ACHN (cell line): ENCODE data around the gene STOX2.
"Not testable (repeated sequence)": the region's sequence is repeated elsewhere in the genome, so short reads cannot be mapped to it uniquely, and the experiment has no call there.

Experiments
- DNase-seq: peaks from one replicate; pipeline ENCODE4 v3.0.0-alpha.2; 2015
- in situ Hi-C: cut with HindIII; loops from 2 replicates; pipeline ENCODE4 v1.10.0; 2017; ENCODE audit warnings: low sequenced_read_pairs, low pct_ligation_motif_present, low pct_unique_long_range_greater_than_20kb

The STOX2 gene

DNA sequence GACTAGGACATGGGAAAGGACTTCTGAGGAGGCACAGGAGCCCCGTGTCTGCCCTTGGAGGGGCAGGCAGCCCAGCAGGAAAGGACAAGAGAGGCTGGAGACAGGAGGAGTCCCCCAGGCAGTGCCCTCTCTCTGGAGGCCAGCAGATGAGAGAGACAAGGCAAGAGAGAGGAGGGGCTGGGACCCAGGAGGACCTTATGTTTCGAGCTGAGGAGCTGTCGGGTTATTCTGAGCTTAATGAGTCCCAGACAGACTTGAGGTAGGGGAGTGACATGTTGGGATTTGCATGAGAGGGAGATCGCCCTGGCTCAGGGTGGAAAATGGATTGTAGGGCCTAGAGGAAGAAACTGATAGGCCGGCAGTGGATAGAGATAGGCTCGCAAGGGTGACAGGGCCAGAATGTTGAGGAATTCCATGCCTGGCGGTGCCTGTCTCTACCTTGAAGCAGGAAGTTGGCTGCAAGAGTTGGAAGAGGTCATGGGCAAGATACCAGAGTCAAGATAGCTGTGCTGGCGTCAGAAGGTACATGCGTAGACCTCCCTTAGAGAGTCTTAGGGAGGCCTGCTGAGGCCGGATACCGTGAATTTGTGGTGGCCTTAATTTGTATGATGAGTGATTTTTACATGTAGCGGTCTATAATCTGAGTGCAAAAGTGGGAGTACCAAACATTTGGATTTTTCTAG lies 19.4 kb downstream of the STOX2 start:
- in situ Hi-C loops, result no loop called here

DNA sequence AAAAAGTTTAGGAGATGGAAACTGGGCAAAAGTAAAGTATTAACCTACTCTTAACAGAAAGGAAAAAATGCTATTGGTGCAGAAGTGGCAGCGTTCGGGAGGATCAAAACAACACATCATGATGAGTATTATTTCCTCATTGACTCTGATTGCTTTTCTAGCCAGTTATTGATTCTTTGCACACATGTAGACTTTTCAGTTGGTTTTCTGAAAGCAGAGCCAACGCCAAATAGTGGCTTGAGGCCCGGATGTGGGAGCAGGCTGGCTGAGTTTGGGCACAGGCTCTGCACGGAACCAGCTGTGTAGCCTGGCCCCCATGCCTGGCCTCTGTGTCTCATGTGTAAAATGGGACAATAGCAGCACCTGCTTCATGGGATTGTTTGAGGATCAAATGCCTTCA lies 21.8 kb downstream of the STOX2 start:
- in situ Hi-C loops, result no loop called here
- DNase-seq, result no peak

More for the DNA sequence above, 19.4 kb downstream of the STOX2 start:
- no peak for DNase-seq

DNA sequence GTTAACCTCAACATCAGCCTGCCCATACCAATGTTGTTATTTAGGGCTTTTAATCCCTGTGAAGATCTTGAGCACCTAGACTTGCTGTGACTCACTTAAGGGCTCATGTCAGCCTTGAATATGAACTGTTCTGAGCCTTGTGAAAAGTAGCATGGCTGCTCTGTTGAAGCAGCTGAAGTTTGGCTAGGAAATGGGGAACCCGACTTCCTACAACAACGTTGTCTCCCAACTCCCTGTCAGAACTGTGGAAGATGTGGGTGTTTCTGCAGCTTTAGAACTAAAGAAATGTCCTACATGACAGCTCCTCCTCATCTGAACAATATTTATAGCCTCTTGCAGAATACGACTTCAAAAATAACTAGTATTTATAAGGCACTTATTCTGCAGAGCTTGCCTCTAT lies 27.5 kb downstream of the STOX2 start:
- in situ Hi-C loops, result no loop called here
- no peak for DNase-seq

DNA sequence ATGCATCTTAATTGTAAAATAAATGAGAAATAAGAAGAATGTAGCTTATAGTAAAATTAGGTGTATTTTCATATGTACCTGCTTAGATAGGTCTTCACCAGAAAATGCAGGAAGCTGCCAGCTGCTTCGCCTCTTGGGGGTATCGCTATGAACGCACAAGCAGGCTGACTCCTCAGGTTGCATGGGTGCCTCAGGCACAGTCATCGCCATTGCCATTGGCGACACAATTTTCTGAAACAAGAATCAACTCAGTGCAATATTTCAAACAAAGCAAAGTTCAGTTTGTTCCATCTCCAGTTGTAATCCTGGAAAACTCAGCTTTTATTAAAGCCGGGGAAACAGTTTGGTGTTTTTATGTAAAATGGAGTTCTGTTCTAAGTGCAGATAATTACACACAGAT lies 29.7 kb downstream of the STOX2 start:
- no peak for DNase-seq
- in situ Hi-C loops, result no loop called here

DNA sequence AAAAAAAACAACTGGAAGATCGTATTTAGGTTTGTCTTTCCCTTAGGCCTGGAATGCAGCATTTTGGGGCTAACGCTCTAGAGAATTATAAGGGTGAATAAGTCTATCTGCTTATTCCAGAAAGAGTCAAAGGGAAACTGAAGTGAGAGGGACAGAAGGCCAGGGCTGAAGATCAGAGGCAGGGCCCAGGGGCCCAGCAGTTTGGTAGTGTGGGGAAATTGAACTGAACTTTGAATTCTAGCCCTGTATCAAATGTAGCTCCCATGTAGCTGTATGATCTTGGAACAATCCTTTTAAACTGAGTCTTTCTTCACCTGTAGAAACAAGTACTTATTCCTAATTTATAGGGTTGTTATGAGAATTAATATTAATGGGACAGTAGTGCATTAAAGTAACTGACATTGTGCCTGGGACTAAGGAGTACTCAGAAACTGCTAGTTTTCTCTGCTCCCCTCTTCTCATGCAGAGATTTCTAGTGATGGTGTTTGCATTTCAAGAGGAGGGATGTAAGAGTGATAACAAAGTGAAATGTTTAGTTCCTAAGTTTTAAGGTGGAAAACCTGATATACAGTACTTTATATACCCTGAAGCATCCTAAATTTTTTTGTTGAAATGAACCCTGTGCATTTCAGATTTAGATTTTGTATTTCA lies 30.4 kb downstream of the STOX2 start:
- DNase-seq, result no peak
- in situ Hi-C loops, result no loop called here

DNA sequence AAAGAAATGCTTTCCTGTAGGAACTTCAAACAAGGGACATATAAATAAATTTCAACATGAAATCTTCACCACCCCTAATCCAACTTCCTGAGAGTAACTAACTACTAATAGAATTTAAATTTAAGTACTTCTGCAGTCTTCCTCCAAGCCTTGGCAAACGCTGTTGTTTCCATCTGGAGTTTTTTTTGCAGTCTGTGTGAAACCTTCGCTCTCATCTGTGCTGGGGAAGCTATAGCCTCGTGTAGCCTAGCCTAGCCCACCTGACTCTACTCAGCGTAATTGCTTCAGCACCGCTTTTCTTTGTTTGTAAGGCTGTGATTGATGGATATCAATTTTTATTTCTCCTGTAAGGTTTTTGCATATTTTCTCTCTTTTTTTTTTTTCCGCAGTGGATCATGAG lies 30.9 kb downstream of the STOX2 start:
- in situ Hi-C loops, result no loop called here
- DNase-seq, result no peak

DNA sequence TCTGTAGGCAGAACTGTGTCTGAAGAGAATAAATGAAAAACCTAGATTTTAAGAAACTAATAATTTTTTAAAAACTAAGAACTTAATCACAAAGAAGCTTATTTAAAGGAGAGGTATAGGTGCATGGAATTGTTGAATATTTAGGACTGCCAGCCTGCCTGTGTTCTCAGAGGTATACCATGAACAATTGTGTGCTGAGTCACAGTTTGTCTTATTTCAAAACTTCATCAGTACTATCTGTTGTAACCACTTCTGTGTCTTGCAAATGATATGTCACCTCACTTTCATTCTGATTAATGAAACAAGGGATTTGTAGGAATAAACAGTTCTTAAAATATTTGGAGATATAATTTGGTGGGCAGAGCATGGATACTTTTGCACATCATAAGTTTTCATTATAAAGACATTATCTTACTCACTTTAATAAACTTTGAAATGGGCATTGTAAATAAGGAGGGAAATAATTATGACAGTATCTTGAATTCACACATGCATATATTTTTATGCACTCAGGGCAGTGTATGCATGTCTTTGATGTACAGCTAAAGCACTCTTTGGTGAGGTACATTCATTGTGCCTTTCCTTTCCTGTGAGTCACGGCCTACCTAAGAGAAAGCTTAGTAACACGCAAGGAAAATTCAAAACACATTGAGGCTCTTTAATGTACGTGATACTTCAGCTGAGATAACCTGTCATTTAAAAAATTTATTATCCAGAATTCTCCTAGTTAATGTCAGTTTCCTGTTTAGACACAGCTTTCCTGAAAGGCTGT lies 31.7 kb downstream of the STOX2 start:
- in situ Hi-C loops, result no loop called here
- DNase-seq, result no peak

DNA sequence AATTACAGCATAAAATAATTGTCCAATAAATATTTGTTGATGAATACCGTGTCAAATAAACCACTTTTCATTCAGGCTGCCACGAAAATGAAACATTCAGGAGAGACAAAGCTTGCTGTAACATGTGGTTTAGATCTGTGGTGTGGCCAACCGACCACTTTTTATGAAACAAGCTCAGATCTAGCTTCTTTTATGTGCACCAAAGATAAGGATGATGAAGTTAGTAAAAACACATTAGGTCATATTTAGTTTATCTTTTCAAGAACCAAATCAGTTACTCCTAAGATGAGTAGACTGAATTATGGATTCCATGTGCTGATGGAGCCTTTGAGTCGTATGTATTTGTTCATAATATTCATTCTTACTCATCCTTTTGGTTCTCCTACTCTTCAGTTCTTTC lies 35.8 kb downstream of the STOX2 start:
- DNase-seq, result no peak
- in situ Hi-C loops, result no loop called here

DNA sequence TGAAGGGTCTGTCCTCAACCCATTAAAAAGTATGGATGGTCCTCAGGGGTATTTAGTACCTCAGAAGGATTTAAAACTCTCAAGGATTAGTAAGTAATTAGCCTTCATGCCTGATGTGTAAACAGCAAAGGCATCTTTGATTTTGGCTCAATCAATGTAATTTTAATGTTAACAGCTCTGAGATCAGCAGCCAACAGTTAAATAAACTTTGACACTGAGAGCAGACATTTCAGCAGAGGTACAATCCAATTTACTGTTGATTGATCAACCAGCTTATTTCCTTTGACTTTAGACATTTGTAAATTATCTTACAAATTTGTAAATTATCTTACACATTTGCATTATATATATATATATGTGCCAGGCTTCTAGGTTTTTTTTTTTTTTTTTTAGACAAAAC lies 36.9 kb downstream of the STOX2 start:
- DNase-seq, result no peak
- in situ Hi-C loops, result no loop called here

DNA sequence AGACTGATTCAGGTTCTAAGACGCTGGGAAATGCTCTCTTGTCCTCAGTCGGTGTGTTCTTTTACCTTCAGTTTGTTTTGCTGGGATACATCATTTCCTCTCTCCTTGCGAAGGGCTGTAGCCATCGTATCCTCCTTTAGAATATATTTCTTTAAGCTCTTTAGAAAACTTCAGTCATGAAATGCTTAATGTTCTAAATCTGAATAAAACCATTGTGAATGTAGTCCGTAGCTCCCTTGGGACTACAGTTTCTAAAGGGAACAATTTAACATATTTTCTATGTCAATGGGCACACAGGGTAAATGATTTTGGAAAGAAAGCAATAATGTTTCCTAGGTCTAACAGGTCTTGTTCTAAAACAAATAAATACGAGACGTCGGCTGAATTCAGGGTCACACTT lies 40.6 kb downstream of the STOX2 start:
- no peak for DNase-seq
- in situ Hi-C loops, result no loop called here

DNA sequence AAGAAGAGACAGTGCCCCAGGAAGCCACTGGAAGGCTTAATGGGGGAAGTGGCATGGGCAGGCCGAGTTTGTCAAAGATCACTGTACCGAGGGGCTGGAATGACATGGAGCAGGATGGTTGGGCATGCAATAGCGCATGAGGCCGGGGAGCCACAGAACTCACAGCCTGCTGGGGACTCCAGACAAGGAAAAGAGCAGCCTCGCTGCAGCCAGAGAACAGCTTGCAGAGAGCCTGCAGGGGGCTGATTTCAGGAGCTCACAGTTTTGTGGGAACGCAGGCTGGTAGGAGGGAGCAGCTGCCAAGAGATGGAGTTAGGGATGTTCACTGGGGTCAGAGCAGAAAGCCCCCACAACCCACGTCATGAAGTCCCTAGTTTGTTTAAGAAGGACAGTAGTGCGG lies 45.4 kb downstream of the STOX2 start:
- no peak for DNase-seq
- in situ Hi-C loops, result no loop called here

DNA sequence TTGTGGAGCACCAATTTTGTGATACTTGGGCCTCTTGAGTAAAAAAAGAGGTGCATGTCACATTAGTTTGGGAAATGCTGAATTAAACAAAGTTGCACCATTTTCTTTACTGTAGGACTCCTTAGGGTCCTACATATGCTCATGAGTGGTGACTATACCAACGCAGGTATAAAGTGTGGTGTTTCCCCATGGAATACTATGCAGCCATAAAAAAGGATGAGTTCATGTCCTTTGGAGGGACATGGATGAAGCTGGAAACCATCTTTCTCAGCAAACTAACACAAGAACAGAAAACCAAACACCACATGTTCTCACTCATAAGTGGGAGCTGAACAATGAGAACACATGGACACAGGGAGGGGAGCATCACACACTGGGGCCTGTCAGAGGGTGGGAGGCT lies 47.5 kb downstream of the STOX2 start:
- in situ Hi-C loops, DNase-seq: not testable (repeated sequence)

DNA sequence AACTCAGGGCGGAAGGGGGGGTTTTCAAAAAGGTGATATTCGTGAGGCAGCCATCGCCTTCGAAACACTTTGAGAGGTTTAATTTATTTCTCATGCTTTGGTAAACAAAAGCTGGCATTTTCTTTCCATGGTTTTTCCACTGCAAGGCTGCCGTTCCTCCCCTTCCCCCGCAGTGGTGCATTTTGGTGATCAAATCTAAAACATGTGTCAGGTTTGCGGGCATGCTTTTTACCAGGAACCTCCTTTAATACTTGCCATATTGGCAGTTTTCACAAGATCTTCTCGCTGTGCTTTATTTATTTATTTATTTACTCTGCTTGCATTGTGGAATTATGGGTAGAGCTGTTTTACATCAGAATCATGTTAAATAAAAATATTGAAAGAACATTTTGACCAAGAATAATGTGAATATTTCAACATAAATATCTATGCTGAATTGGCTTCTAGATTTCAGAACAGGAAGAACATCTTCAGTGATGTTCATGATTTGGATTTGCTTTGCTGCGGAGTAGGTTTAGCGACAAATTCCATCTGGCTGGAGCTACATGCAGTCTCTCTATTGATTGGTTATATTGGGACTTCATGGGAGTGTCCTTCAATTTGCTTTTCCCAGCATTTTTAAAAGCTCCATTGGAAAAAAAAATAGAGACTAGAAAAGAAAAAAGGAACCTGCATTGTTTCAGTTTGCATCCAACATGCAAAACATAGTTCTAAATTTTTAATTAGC lies 54.4 kb downstream of the STOX2 start:
- in situ Hi-C loops, result no loop called here
- no peak for DNase-seq

DNA sequence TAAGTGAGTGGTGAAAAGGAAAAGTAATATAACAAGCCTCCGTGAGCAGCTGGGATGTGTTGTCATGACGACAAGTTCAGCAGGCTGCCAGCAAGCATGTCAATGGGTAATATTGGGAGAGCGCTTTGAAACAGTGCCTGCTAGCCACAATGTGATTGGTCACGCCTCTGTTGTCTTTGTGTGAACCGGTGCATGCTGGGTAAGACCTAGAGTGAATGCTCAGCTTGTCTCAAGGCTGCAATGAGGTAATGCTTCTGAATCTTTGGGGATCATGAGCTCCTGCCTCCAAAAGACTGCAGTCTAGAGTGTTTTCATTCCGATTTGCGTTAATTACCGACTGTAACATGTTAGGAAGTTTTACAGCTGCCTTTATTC lies 54.9 kb downstream of the STOX2 start:
- in situ Hi-C loops, result no loop called here
- no peak for DNase-seq

DNA sequence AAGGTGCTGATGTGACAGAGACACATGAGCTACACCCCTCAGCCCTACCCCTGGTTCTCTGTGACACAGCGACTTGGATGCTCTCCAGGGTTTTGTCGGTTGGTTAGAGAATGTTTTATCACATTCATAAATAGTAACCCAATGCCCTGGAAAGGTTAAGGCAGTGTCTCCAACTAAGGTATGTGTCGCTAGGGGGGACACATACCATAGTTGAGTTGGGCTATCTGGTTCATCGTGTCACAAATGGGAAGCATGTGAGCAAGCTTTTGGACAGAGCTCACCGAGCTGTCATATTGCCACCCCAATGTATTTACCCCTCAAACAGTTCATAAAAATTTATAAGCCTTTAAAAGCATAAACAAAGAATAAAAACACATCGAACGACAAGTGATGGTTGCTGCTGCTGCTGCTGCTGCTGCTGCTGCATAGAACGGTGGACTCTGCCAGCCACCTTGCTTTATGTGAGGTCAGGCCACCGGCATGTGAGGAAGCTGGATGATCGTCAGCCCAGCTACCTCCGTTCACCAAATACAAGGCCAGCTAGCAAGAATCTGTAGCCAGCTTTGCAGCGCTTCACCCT lies 55.9 kb downstream of the STOX2 start:
- DNase-seq, result no peak
- in situ Hi-C loops, result no loop called here

DNA sequence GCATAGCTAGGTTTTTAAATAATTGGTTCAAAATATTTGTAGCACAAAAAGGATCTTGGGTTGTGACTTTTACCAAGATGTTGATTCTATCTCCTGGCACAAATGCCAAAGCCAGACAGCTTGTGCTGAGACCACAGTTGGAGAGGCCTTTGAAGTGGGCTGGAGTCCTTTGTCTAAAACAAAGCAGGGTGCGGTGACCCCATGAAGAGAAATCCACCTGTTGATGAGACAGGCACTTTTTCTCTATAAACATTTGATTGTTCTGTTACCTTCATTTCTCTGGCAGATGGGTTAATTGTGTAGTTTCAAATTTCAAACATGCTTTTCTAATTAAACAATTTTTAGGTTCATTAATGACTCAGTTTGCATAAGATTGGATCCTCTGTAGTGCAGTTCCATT lies 56.7 kb downstream of the STOX2 start:
- in situ Hi-C loops, result no loop called here
- no peak for DNase-seq

DNA sequence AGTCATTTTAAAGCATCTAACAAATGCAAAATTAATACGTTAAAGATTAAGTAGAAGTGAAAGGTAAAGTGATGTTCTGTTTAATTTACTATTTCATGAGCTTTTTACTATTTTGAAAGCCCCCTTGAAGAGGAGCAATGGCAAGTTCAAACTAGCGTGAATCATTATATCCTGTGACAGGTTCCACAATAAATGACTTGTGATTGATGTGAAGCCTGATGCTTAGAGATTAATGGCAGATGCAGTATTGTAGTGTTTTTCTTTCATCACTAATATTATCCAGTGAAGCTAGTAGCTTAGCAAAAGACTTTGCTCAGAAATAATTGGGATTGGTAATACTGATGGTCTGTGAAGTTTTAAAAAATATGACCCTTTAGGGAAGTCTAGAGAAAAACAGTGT lies 57.3 kb downstream of the STOX2 start:
- in situ Hi-C loops, result no loop called here
- no peak for DNase-seq

DNA sequence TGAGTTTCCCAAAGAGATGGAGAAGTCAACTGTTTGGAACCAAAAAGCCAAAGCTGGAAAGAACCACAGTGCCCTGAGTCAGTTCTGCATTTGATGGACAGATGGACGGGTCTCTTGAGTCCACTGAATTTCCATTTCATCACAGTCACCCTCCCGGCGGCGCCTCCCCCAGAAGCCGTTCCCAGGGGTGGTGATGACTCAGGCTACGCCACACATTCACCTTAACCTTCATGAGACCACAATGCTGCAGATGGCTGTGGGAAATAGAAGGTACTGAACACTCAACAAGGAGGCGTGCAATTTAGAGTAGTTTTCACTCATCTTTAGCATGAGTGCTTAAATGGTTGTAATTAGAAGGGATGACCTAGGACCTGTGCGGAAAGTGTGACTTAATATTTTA lies 61.3 kb downstream of the STOX2 start:
- in situ Hi-C loops, result no loop called here
- DNase-seq, result no peak

DNA sequence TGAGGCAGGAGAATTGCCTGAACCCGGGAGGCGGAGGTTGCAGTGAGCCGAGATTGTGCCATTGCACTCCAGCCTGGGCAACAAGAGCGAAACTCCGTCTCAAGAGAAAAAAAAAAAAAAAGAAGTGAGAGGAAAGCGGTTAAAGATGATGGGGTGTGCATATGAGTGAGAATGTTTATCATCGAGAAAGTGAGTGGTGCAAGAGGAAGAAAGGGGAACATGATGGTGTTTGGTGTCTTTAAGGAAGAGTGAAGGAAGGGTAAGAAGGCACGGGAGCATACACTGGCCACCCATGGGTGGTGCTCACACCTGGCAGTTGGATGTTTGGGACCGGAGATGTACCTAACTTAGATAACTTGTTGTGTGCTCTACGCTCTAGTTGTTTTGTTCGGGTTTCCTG lies 62.2 kb downstream of the STOX2 start:
- in situ Hi-C loops, result no loop called here
- no peak for DNase-seq
